ENCODE results near the gene RNF20.

DNA sequence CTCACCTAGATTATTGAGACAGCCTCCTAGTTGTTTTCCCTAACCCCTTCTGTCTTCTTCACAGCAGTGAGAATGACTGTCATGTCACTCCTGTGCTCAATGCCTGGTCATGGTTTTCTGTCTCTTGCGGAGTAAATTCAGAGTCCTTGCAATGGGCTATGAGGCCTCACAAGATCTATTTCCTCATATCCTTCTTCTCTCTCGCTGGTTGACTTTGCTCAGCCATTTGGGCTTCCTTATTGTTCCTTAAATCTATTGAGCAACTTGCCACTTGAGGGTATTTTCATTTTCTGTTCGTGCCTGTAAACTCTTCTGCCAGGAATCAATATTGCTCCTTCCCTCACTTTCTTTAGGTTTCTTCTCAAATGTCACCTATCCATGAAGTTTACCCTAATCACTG lies 52.1 kb downstream of the RNF20 start:
- TF ChIP-seq, protein P1, sequence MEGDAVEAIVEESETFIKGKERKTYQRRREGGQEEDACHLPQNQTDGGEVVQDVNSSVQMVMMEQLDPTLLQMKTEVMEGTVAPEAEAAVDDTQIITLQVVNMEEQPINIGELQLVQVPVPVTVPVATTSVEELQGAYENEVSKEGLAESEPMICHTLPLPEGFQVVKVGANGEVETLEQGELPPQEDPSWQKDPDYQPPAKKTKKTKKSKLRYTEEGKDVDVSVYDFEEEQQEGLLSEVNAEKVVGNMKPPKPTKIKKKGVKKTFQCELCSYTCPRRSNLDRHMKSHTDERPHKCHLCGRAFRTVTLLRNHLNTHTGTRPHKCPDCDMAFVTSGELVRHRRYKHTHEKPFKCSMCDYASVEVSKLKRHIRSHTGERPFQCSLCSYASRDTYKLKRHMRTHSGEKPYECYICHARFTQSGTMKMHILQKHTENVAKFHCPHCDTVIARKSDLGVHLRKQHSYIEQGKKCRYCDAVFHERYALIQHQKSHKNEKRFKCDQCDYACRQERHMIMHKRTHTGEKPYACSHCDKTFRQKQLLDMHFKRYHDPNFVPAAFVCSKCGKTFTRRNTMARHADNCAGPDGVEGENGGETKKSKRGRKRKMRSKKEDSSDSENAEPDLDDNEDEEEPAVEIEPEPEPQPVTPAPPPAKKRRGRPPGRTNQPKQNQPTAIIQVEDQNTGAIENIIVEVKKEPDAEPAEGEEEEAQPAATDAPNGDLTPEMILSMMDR (IDR thresholded peaks at IDR 0.05; ENCODE audit: low read depth, low read length, missing input control) = no peak
- TF ChIP-seq SP1 (IDR thresholded peaks at IDR 0.05) = no peak
- TF ChIP-seq TAF1 (conservative IDR thresholded peaks at IDR 0.05) = no peak
- no peak for TF ChIP-seq HNF4G (IDR thresholded peaks at IDR 0.05)
- no peak for TF ChIP-seq JUND (IDR thresholded peaks at IDR 0.05)
- TF ChIP-seq, protein P2, sequence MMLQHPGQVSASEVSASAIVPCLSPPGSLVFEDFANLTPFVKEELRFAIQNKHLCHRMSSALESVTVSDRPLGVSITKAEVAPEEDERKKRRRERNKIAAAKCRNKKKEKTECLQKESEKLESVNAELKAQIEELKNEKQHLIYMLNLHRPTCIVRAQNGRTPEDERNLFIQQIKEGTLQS (IDR thresholded peaks at IDR 0.05) = no peak
- no peak for TF ChIP-seq NR2F2 (IDR thresholded peaks at IDR 0.05)
- TF ChIP-seq, protein P3, sequence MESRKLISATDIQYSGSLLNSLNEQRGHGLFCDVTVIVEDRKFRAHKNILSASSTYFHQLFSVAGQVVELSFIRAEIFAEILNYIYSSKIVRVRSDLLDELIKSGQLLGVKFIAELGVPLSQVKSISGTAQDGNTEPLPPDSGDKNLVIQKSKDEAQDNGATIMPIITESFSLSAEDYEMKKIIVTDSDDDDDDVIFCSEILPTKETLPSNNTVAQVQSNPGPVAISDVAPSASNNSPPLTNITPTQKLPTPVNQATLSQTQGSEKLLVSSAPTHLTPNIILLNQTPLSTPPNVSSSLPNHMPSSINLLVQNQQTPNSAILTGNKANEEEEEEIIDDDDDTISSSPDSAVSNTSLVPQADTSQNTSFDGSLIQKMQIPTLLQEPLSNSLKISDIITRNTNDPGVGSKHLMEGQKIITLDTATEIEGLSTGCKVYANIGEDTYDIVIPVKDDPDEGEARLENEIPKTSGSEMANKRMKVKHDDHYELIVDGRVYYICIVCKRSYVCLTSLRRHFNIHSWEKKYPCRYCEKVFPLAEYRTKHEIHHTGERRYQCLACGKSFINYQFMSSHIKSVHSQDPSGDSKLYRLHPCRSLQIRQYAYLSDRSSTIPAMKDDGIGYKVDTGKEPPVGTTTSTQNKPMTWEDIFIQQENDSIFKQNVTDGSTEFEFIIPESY (IDR thresholded peaks at IDR 0.05) = no peak
- TF ChIP-seq YY1 (IDR thresholded peaks at IDR 0.05) = no peak
